SU-DHL-6 (cell line): ENCODE measurements around the gene UBL4A.

Experiments
- H2AFZ ChIP-seq: fragments of 200-600 bp; sonication (generic); 2 replicates; pipeline ENCODE4 v1.6.1; 2014; ENCODE audit warnings: low read depth, mild to moderate bottlenecking, moderate library complexity, mixed read lengths, antibody characterized with exemption, low read length; ENCODE audit not compliant: severe bottlenecking
- H3F3A ChIP-seq: fragments of 200-600 bp; shearing (Covaris generic); 2 replicates; pipeline ENCODE4 v1.6.0; 2016; ENCODE audit warnings: antibody characterized with exemption, mild to moderate bottlenecking; ENCODE audit not compliant: insufficient read depth
- H3K27ac ChIP-seq: fragments of 200-600 bp; sonication (generic); 2 replicates; pipeline ENCODE4 v1.5.1; 2016; ENCODE audit warnings: low read depth, mild to moderate bottlenecking, low read length, moderate library complexity, mixed read lengths
- H3K27me3 ChIP-seq: fragments of 200-600 bp; sonication (generic), shearing (Covaris generic); 2 replicates; pipeline ENCODE4 v1.6.0; 2014; ENCODE audit warnings: mild to moderate bottlenecking, low read length
- H3K36me3 ChIP-seq: fragments of 200-600 bp; sonication (generic); 2 replicates; pipeline ENCODE4 v1.6.1; 2014; ENCODE audit warnings: mild to moderate bottlenecking, low read length, mixed read lengths
- H3K4me2 ChIP-seq: fragments of 300-600, 200-600 bp; shearing (Covaris generic), sonication (generic); 2 replicates; pipeline ENCODE4 v1.6.0; 2014; ENCODE audit warnings: low read length, low read depth, mild to moderate bottlenecking; ENCODE audit not compliant: poor library complexity, severe bottlenecking
- H3K4me3 ChIP-seq: fragments of 200-600 bp; sonication (generic); 2 replicates; pipeline ENCODE4 v1.5.1; 2014; ENCODE audit warnings: antibody characterized with exemption, low read length, mild to moderate bottlenecking, mixed read lengths; ENCODE audit not compliant: insufficient read depth, poor library complexity, severe bottlenecking
- H3K79me2 ChIP-seq: fragments of 200-600 bp; sonication (generic); 2 replicates; pipeline ENCODE4 v1.6.1; 2014; ENCODE audit warnings: mild to moderate bottlenecking, low read length, moderate library complexity; ENCODE audit not compliant: insufficient read depth
- H3K9ac ChIP-seq: fragments of 200-600 bp; sonication (generic); 2 replicates; pipeline ENCODE4 v1.7.0; 2014; ENCODE audit warnings: mild to moderate bottlenecking, low read length
- H3K9me2 ChIP-seq: fragments of 200-600 bp; sonication (generic); replicated peaks from 2 replicates; pipeline ENCODE4 v1.6.1; 2014; ENCODE audit warnings: low read length; ENCODE audit not compliant: insufficient read depth
- H3K9me3 ChIP-seq: fragments of 200-600 bp; sonication (generic); 2 replicates; pipeline ENCODE4 v1.6.1; 2014; ENCODE audit warnings: low read length, mixed read lengths; ENCODE audit not compliant: insufficient read depth
- H4K20me1 ChIP-seq: fragments of 200-600 bp; sonication (generic); 2 replicates; pipeline ENCODE4 v1.6.1; 2014; ENCODE audit warnings: low read depth, mild to moderate bottlenecking, antibody characterized with exemption, low read length, moderate library complexity, mixed read lengths
- EZH2phosphoT487 ChIP-seq: fragments of 200-600 bp; sonication (generic), shearing (Covaris generic); conservative IDR thresholded peaks from 2 replicates; pipeline ENCODE4 v1.6.1; 2018; ENCODE audit warnings: mild to moderate bottlenecking, antibody characterized with exemption, low read length, moderate library complexity, mixed read lengths
- TF ChIP-seq, protein P1 (sequence below): fragments of 200-600 bp; sonication (generic); IDR thresholded peaks from one replicate; pipeline ENCODE4 v1.5.1; 2017; ENCODE audit warnings: antibody characterized with exemption, mild to moderate bottlenecking, low read length, moderate library complexity; ENCODE audit not compliant: insufficient read depth, poor library complexity, severe bottlenecking

The UBL4A gene

DNA sequence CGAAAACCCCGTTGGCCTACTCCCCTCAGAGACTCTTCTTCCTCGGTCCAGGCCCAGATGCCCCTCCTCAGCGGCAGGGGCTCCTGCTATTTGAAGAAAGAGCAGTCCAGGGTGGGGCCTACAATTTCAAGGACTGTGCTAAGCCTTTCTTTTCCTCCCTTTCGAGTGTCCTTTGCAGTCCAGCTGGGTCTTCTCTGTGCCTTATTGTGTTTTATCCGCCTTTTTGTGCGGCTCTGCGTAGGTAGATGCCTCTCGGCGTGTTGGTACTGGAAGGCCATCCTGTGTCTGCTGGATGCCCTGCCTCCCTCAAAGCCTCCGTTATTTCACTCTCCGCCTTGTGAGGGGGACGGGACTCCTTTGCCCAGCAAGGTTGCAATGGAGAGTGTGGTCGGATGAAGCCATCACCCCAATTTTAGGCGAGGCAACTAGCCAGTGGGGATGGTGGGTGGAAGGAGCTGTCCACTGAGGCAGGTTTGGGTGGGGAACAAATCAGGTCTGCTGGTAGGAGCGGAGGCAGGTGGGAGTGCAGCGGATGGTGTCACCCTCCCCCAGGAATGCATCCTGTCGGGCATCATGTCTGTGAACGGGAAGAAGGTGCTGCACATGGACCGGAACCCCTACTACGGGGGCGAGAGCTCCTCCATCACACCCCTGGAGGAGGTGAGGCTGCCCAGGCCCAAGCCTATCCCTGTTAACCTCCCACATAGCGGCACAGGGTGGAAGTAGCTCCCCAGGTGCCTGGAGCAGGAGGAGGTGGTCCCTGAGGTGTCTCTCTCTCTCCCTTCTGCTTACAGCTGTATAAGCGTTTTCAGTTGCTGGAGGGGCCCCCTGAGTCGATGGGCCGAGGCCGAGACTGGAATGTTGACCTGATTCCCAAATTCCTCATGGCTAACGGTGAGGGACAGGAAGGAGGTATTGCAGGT lies 48.2 kb downstream of the UBL4A start:
- Histone ChIP-seq H3K9ac (peak overlapping the region; percentile 72), H3K9me2 (no peaks in the 10 kb centered on the region), H3K36me3 (no peaks in the 10 kb centered on the region), H3K27ac (0 out of 2 replicates have a peak overlapping the region, but pooled peaks have one; percentile 9), H4K20me1 (no peaks in the 10 kb centered on the region), H3K79me2 (peaks cover 15% of the 10 kb centered on the region), H3K9me3 (no peaks in the 10 kb centered on the region), H3K4me3 (peak overlapping the region; percentile 67), H3F3A (peaks cover 7% of the 10 kb centered on the region; the same call in 1 of the 2 replicates), H3K4me2 (peak overlapping the region; percentile 67), H3K27me3 (no peaks in the 10 kb centered on the region), H2AFZ (no peak overlapping the region)
- TF ChIP-seq EZH2phosphoT487, result no peak

DNA sequence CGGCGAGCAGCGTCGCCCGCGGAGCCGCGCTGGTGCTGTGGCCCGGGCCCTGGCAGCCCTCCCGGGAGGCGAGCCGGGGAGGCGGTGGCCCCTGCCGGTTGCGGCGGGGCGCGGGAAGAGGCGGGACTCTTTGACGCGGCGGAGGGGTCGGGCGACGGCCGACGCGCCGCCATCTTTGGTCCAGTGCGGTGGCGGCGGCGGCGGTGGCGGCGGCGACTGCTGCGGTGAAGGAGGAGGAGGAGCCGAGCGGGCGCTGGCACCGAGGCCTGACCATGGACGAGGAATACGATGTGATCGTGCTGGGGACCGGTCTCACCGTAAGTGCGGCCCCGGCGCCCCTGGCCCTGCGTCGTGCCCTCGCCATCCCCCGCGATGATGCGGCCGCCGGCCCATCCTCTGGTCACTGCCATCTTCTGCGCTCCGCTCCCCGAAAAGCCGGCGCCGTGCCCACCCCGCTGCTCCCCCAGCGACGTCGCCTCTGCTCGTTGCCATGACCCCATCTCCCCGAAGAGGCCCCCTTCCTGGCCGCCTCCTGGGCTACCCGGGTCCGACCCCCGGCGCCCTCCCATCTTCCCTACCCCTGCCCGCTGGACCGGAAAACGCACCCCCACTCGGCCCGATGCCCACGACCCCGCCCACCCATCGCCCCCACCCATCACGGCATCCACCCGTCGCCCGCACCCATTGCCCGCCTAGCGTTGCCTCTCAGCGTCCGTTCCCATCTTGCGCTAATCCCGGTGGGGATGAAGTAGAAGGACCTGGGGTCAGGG lies 49.2 kb downstream of the UBL4A start, which contains the start of gene GDI1:
Gene GDI1, plus strand, starts transcription at position 172 of the 770 bp plus-strand sequence. Its CDS starts 101 bp downstream, at position 273.
- H3K36me3 ChIP-seq, result no peaks in the 10 kb centered on the region
- H3K79me2 ChIP-seq, result peaks cover 15% of the 10 kb centered on the region
- H3K9me3 ChIP-seq, result no peaks in the 10 kb centered on the region
- H2AFZ ChIP-seq, result no peak within 1 kb of the TSS
- peak within 1 kb of the TSS; percentile 72 for H3K9ac ChIP-seq
- TF ChIP-seq EZH2phosphoT487, result no peak
- TF ChIP-seq, protein P1, sequence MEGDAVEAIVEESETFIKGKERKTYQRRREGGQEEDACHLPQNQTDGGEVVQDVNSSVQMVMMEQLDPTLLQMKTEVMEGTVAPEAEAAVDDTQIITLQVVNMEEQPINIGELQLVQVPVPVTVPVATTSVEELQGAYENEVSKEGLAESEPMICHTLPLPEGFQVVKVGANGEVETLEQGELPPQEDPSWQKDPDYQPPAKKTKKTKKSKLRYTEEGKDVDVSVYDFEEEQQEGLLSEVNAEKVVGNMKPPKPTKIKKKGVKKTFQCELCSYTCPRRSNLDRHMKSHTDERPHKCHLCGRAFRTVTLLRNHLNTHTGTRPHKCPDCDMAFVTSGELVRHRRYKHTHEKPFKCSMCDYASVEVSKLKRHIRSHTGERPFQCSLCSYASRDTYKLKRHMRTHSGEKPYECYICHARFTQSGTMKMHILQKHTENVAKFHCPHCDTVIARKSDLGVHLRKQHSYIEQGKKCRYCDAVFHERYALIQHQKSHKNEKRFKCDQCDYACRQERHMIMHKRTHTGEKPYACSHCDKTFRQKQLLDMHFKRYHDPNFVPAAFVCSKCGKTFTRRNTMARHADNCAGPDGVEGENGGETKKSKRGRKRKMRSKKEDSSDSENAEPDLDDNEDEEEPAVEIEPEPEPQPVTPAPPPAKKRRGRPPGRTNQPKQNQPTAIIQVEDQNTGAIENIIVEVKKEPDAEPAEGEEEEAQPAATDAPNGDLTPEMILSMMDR, result no peak
- peak within 1 kb of the TSS; percentile 50 for H3K27ac ChIP-seq
- no peaks in the 10 kb centered on the region for H3K9me2 ChIP-seq
- peak within 1 kb of the TSS; percentile 67 for H3K4me3 ChIP-seq
- no peaks in the 10 kb centered on the region for H3K27me3 ChIP-seq
- no peaks in the 10 kb centered on the region for H4K20me1 ChIP-seq
- peaks cover 5% of the 10 kb centered on the region; the same call in 1 of the 2 replicates for H3F3A ChIP-seq
- peak within 1 kb of the TSS; percentile 67 for H3K4me2 ChIP-seq

DNA sequence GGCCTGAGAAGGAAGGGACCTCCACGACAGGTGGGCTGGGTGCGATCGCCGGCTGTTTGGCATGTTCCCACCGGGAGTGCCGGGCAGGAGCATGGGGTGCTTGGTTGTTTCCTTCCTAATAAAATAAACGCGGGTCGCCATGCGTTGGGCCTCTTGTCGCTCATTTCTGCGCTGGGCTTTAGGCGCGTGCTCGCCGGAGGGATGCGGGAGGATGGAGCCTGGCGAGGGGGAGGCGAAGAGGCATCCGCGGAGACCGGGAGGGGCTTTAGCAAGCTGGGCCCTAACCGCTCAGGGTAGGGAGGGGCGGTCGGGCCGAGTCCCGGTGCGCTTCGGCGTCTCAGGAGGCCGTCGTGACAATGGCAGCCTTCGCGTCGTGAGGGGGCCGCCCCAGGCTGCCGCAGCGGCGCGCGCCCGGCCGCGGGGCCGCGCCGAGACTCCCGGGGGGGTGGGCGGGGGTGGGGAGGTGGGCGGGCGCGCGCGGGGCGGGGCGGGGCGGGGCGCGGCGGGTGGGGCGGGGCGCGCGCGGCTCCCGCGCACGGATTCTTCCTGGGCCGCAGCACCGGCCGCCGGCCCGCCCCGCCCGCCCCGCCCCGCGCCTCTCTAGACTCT lies 49.9 kb downstream of the UBL4A start:
- peak overlapping the region; percentile 50 for H3K27ac ChIP-seq
- H2AFZ ChIP-seq, result no peak overlapping the region
- TF ChIP-seq, protein P1, result no peak
- no peak for TF ChIP-seq EZH2phosphoT487
- no peaks in the 10 kb centered on the region for H3K9me3 ChIP-seq
- peak overlapping the region; percentile 67 for H3K4me2 ChIP-seq
- H4K20me1 ChIP-seq, result no peaks in the 10 kb centered on the region
- peaks cover 5% of the 10 kb centered on the region; the same call in 1 of the 2 replicates for H3F3A ChIP-seq
- no peaks in the 10 kb centered on the region for H3K9me2 ChIP-seq
- no peaks in the 10 kb centered on the region for H3K36me3 ChIP-seq
- H3K9ac ChIP-seq, result peak overlapping the region; percentile 72
- H3K4me3 ChIP-seq, result peak overlapping the region; percentile 67
- H3K27me3 ChIP-seq, result no peaks in the 10 kb centered on the region
- H3K79me2 ChIP-seq, result peaks cover 15% of the 10 kb centered on the region
